H54 (cell line): Measurements from ENCODE around the gene ORM2.

ENCODE experiments used
- DNase-seq: peaks from one replicate; pipeline ENCODE4 v3.0.0; 2011; ENCODE audit warnings: low spot score, mixed read lengths; ENCODE audit not compliant: insufficient read length
- FAIRE-seq: peaks from 3 replicates; lab custom pipeline; 2011; peaks lifted over from hg19 to GRCh38; lab: Jason Lieb, UNC
- POLR2A ChIP-seq: IDR thresholded peaks from 2 replicates; pipeline ENCODE4 v1.6.1; 2011; ENCODE audit warnings: low read depth, mild to moderate bottlenecking, low read length

Gene ORM2

GRCh38 chr9:114301798-114302565 lies 27.7 kb upstream of the ORM2 start:
- FAIRE-seq (no peak), DNase-seq (no peak)
- no peak for TF ChIP-seq POLR2A

DNA sequence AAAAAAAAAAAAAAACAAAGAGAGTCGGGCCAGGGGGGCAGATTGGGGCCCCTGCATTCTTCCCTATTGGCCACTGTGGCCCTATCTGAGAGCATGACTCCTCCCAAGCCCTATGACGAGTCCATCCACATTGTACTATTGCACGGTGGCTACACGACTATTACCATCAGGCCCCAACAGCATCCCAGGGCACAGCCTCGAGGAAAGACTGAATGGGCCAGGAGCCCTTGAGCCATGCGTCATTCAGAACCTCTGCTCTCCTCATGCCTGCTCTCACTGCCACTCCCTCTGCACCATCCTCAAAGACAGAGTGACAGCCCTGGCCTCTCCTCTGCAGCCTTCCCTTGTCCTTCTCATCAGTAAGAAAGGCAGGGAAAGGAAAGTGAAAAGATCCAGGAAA lies 26.9 kb upstream of the ORM2 start:
- FAIRE-seq, result no peak
- no peak for DNase-seq
- TF ChIP-seq POLR2A, result no peak

DNA sequence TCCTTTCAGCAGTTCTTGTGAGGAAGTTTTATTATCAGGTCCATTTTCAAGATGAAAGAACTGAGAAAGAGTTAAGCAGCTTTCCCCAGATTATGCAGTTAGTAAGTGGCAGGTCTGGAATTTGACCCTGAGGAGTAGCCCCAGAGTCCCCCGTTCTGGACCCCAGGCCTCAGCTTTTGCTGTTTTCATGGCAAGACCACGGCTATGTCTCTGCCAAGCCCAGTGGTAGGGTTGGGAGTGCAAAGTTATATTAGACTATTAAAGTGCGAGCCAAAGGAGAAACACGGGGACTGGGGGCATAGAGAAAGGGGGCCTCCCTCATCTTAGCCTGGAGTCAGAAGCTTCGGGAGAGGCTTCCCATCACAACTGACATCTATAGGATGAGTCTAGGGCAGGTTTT lies 26.1 kb upstream of the ORM2 start:
- TF ChIP-seq POLR2A, result no peak
- DNase-seq (no peak), FAIRE-seq (no peak)

- FAIRE-seq (no peak), DNase-seq (no peak)
- TF ChIP-seq POLR2A, result no peak
Measured at GRCh38 chr9:114303977-114304376, 25.7 kb upstream of the ORM2 start.

DNA sequence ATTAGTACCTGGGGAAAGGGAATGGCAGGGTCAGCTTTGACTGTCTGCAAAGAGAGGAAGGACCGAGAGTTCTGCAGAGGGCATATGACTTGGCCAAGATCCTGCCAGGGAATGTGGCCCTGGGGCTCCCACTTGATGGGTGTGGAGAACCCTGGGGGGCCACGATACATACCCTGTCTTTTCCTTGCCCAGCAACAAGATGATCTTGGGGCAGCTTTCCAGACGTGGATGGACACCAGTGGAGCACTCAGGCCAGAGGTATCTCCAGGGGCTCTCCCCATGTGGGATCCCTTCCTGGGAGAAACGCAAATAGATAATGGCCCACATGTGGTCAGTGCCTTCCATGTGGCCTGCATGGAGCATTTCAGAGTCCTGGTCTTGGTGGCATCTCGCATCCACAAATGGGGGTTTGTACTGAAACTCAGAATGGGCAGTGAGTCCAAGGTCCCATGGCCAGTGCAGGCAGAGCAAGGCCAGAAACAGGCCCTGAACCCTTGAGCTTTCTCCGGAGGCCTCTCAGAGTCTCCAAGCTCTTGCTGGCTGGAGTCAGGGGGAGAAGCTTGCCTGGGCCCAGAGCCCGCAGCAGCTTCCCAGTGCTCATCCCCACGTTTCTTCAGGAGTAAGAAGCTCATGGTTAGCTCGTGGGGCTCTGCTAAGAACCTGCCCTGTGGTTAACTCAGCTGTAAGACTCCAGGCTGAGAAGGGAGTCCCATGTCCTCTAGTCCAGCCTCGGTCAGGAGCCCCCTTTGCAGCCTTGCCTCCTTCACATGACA lies 25.1 kb upstream of the ORM2 start:
- FAIRE-seq, result no peak
- no peak for DNase-seq

DNA sequence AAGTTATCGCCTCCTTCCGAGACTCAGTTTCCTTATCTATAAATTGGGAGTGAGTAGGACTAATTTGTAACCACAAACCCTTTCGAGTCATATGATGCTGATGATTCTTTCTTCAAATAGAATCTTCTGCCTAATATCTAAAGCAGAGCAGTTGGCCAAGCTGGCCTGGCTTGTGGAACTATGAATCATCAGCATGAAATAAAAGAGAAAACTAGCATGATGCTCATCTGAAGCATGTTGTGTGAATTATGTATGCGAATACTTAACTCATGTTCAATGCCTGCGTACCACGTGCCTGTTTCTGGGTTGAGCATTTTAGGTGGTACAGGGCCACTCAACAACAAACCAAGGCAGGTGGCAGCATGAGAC lies 21.8 kb upstream of the ORM2 start:
- FAIRE-seq (no peak), DNase-seq (no peak)
- no peak for TF ChIP-seq POLR2A

More for the DNA sequence above, 25.1 kb upstream of the ORM2 start:
- TF ChIP-seq POLR2A, result no peak

GRCh38 chr9:114308361-114308950 lies 21.2 kb upstream of the ORM2 start:
- DNase-seq (no peak), FAIRE-seq (no peak)
- TF ChIP-seq POLR2A, result no peak

- FAIRE-seq, result no peak
- TF ChIP-seq POLR2A, result no peak
- no peak for DNase-seq
Measured at GRCh38 chr9:114309096-114309495, 20.6 kb upstream of the ORM2 start.

GRCh38 chr9:114310471-114311450 lies 18.9 kb upstream of the ORM2 start:
- FAIRE-seq (no peak), DNase-seq (no peak)
- TF ChIP-seq POLR2A, result no peak

DNA sequence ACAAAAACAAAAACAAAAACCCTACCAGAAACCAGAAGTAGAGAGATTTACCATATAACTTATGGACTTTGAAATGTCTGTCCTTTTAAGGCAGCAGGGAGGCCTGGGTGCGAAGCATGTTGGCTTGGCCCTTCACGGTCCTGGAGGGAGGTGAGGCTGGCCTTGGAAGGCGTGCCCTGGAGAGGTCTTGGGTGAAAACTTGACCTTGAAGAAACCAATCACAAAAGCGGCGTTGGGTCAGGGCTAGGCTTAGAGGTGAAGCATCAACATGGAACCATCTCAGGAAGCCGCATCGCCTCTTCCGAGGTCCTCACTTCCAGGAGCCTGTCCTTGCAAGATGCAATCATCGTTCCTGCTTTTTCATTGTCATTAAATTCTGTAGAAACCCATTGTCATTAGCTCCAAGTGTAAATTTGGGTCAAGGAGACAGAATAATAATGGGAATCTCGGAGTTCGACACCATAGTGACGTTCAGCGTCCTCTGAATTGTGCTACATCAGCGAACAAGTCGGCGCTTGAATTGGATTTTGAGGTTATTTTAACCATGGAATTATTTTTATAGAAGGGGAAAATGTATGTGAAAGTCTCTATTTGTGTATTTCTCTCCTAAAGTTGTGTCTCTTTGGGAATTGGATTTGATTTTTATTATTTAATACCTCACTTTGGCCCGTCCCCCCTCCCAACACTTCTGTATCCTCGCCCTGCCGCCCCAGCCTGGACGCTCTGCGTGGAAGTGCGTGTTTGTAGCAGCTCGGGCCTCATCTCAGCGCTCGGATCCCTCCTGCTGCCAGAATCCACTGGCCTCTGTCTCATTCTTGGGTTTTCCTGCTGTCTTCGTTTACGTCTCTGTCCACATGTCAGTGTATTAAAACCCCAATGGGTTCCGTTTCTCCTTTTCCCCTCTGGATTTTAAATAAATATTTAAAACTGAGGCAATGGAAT lies 17.8 kb upstream of the ORM2 start:
- no peak for TF ChIP-seq POLR2A
- FAIRE-seq (no peak), DNase-seq (no peak)

GRCh38 chr9:114312513-114312875 lies 17.2 kb upstream of the ORM2 start:
- no peak for FAIRE-seq
- TF ChIP-seq POLR2A, result no peak
- no peak for DNase-seq

- no peak for TF ChIP-seq POLR2A
- FAIRE-seq, result no peak
- DNase-seq, result no peak
Measured at GRCh38 chr9:114313186-114313585, 16.5 kb upstream of the ORM2 start.
